Adipose tissue (tissue), 3 donors: ENCODE results near the gene TBXAS1. TPM values are rescaled to one million over a fixed set of nuclear protein-coding genes. Genes with fewer than 3 reads are reported as not detected.
"Not testable (repeated sequence)": the region's sequence is repeated elsewhere in the genome, so short reads cannot be mapped to it uniquely, and the experiment has no call there.

Source experiments
- H3K27ac ChIP-seq: one replicate; pipeline ENCODE4 v1.5.1; 2013; ENCODE audit warnings: low read depth, low read length
- WGBS, 3 donors: extraction: QIAGEN DNeasy Blood & Tissue Kit; methylation state at CpG; one replicate each; pipeline ENCODE4 v1.1.7; 2013; 5-methylcytosine and 5-hydroxymethylcytosine counted together
- polyA plus RNA-seq, 3 donors: library from polyadenylated mRNA; stranded (reverse); fragments of 200-250 nt; gene quantifications; one replicate each; pipeline ENCODE4 v1.2.3, GENCODE V29; 2013
- donor health status: healthy with polysubstance abuse.
- donor health status: Bipolar disorder and iron deficiency.
- donor health status: healthy.

Gene TBXAS1
- polyA plus RNA-seq, 3 donors = 3.4 to 15.7 (median 9.8) TPM

DNA sequence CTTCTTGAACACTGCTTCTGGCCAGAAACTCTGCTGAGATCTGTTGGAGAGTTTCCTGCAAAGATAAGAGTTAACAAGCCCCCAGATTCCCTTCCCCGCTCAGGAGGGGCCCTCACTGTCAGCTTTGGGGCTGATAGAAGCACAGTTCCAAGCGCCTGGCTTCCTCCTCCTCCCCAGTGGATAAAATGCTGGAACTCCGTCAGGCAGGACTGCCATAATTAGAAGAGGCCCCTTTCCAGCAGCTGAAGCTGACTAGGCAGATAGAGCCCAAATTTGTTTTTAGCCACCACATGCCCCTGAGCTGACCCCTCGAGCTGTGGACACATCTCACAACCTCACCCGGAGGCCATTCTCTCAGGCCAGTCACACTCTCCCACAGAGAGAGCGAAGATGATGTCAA, 89.4 kb downstream of the TBXAS1 start:
- WGBS, 3 donors = 54 to 64% (median 60%) methylated on average over 6 of the region's 6 CpGs
- no peak overlapping the region for H3K27ac ChIP-seq

DNA sequence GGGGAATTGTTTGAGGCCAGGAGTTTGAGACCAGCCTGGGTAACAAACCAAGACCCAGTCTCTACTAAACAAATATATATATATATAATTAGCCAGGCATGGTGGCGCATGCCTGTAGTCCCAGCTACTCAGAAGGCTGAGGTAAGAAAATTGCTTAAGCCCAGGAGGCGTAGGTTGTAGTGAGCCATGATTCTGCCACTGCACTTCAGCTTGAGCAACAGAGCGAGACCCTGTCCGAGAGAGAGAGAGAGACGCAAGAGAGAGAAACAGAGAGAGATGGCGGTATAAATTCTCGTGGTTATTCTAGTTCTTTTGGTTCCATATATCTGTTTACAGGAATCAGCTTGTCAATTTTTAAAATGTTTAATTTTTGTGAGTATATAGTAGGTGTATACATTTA, 94.0 kb downstream of the TBXAS1 start:
- WGBS, 3 donors = 85 to 87% (median 87%) methylated on average over 7 of the region's 7 CpGs
- H3K27ac ChIP-seq = no peak overlapping the region

DNA sequence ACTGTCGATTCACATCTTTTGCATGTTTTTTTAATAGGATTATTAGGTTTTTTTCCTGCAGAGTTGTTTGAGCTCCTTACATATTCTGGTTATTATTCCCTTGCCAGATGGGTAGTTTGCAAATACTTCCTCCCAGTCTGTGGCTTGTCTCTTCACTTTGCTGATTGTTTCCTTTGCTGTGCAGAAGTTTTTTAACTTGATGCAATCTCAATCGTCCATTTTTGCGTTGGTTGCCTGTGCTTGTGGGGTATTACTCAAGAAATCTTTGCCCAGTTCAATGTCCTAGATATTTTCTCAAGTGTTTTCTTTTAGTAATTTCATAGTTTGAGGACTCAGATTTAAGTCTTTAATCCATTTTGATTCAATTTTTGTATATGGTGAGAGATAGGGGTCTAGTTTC, 95.4 kb downstream of the TBXAS1 start:
- 67 to 69% (median 69%) methylated on average over 3 of the region's 3 CpGs for WGBS, 3 donors

DNA sequence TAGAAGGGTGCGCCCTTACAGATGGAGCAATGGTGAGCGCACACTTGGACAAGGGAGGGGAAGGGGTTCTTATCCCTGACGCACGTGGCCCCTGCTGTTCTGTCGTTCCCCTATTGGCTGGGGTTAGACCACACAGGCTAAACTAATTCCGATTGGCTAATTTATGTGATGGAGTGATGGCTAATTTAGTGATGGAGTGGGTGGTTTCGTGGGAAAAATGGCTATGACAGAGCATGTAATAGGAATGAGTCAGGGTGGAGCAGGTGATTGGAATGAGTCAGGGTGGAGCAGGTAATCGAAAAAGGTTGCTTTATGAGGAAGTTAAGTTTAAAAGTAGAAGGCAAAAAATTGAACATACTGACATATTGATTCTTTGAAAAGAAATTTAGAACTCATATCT, 100.2 kb downstream of the TBXAS1 start:
- H3K27ac ChIP-seq = not testable (repeated sequence)
- 90 to 94% (median 90%) methylated on average over 8 of the region's 8 CpGs for WGBS, 3 donors

More for the DNA sequence above, 95.4 kb downstream of the TBXAS1 start:
- no peak overlapping the region for H3K27ac ChIP-seq

DNA sequence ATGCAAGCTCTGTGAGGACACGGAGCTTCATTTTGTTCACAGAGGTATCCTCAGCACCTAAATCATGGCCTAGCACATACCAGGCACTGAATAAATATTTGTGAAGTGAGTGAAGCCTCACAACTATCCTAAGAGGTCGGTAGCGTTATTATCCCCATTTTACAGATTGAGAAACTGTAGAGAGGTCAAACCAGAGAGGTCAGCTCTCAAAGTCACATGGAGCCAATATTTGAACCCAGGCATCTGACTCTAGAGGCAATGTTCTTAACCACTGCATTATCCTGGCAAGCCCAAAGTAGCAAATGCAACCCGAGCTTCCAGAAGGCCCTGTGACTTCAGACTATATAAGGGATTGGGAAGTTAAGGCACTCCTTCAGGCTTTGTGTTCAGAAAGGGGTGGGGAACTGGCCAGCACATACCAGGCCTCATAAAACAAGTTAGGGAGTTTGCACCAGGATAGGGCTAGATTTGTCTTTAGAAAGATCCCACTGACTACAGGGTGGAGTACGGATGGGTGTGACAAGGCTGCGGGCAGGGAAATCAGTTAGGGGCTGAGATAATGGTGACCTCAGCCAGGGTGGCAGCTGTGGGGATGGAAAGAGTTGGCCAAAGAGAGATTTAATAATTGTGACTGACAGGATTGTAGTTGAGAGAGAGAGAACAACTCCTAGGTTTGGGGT, 101.4 kb downstream of the TBXAS1 start:
- no peak overlapping the region for H3K27ac ChIP-seq
- 85 to 91% (median 89%) methylated on average over 6 of the region's 6 CpGs for WGBS, 3 donors

DNA sequence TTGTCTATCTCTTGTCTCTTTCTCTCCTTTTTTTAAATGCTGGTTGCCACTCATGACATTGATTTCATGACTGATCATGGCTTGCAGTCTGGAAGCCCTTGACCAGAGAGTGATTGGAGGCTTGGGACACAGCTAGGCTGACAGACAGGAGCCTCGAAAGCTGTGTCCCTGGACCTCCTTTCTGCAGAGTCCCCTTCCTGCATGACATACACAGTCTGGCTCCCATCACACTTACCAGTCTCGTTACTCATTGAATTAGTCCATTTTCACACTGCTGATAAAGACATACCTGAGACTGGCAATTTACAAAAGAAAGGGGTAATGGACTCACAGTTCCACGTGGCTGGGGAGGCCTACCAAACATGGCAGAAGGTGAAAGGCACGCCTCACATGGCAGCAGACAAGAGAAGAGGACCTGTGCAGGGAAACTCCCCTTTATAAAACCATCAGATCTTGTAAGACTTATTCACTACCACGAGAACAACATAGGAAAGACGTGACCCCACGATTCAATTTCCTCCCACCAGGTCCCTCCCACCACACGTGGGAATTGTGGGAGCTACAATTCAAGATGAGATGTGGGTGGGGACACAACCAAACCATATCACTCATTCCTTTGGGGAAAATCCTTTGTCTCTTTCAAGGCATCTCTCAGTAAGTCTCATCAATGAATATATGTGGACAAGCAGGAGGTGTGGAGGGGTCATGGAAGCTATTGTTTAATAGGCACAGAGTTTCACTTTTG, 102.3 kb downstream of the TBXAS1 start:
- 59 to 66% (median 61%) methylated on average over 8 of the region's 8 CpGs for WGBS, 3 donors
- no peak overlapping the region for H3K27ac ChIP-seq

DNA sequence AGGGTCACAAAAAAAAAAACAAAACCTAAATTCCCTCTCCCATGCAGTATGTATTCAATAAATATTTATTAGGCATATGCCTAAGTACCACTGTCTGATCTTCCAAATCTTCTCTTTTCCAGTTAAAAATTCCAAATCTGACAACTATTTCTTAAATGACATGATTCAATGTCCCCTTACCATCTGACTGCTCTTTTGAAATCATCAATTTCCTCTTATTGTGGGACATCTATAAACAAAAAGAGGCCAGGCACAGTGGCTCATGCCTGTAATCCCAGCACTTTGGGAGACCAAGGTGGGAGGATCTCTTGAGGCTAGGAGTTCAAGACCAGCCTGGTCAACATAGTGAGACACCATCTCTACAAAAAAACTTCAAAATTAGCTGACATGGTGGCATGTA, 103.5 kb downstream of the TBXAS1 start:
- no peak overlapping the region for H3K27ac ChIP-seq

DNA sequence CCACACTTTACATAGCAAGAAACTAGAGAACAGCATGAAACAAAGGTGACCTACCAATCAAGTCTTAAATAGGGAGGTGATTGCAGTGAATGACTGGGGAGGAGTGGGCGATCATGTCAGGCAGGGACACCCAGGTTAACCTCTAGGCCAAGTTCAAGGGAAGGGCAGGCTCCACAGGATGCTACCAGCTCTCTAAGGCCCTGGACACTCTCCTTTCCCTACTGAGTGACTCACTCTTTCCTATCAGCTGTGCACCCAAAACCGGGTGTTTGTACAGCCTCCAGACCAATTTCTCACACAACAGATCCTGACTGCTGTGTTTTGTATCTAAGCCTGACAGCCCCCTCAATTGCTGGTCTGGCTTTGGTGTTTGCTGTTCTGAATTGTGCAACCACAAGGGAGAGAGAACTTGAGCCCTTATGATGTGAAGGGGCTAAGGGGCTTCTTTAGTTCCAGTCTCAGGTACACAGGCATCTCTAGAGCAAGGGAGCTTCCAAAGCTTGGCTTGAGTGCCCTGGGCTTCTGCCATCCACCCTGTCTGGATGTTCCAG, 107.8 kb downstream of the TBXAS1 start:
- H3K27ac ChIP-seq = no peak overlapping the region
- WGBS, 3 donors = 44 to 55% (median 46%) methylated on average over 2 of the region's 2 CpGs

DNA sequence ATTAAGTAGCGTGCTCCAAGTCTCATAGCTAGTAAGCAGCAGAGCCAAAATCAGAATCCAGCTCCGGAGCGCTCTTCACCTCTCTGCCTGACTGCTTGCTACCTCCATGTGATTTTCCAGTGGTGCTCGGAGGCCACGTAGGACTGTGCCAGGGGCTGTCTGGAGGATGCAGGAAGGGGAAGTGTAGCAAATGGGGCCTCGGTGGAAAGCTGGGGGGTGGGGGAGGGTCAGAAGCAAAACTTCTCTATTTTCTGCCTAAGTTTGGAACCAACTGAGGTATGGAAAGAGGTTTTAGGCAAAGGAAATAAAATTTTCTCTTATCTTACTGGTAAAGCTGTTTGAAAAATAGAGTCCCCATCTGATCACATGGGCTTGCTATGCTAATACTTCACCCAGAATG, 108.7 kb downstream of the TBXAS1 start:
- H3K27ac ChIP-seq = no peak overlapping the region
- WGBS, 3 donors = 42 to 70% (median 55%) methylated on average over 6 of the region's 6 CpGs

DNA sequence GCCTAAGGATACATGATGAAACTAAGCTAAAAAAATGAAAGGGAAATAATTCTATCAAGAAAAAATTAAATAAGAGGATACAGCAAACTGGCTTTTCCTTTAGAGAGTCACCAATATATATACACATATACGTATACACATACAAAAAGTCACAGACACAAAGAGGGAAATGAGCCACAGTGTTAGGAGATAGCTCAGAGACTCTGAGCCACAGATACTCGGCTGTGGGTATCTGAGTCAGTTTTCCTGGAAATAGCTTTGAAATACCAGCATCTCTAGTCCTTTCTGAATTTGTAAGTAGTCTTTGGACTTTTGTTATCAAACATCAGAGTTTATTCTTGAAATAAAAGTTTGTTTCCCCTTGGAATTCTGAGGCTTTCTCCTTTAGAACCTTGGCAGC, 111.8 kb downstream of the TBXAS1 start:
- no peak overlapping the region for H3K27ac ChIP-seq
- 79 to 82% (median 82%) methylated on average over 2 of the region's 2 CpGs for WGBS, 3 donors

DNA sequence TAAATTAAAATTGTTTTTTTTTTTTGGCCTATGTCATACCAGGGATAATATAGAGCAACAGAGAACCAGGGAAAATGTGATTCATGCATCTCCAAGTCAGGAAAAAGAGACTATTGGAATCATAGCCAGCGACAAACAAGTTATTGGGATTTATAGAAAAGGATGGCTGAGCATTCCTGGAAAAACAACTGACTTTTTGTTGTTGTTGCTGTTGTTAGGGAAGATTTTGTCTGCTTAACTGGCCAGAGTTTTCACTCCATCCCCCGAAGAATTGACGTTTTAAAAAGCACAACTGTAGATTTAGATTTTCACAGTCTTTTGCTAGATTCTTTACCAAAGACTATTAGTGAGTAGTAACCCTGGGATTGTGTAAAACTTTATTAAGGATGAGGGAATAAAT, 112.4 kb downstream of the TBXAS1 start:
- H3K27ac ChIP-seq = no peak overlapping the region
- 85 to 90% (median 90%) methylated on average over 3 of the region's 3 CpGs for WGBS, 3 donors

DNA sequence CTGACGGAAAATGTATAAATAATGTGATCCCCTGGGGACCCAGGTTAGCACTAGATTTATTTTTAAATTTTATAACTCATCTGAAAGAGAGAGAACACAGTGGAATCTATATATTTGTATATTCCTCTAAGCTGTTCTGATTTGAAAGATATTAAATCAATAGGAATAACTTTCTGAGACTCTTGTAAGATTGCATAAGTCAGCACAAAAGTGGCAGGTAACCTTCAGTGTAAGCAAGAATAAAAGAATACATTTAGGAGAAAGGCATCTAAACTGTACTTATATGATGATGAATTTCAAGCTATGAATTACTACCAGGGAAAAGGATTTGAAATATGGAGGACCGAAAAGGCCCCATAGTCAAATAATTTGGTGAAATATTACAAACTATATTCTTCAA, 112.8 kb downstream of the TBXAS1 start:
- WGBS, 3 donors = 87 to 92% (median 90%) methylated on average over 2 of the region's 2 CpGs
- no peak overlapping the region for H3K27ac ChIP-seq

DNA sequence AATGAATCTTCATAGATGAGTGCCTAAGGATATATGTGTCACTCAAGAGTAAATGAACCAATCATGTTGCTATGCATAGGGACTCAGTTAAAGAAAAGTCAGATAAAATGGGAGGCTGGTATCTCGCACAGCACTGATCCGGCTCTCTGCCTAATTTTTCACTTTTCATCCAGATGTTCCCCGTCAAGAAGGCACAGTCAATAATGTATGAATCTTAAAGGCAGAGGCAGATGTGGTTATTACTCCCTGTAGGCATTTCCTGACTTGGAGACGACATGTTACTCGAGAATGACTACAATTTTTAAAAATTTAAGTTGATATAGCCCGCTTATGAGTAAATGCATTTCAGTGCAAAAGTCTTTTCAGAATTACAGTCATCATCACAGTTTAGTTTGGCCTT, 113.6 kb downstream of the TBXAS1 start:
- 80 to 86% (median 85%) methylated on average over 6 of the region's 6 CpGs for WGBS, 3 donors
- H3K27ac ChIP-seq = no peak overlapping the region

DNA sequence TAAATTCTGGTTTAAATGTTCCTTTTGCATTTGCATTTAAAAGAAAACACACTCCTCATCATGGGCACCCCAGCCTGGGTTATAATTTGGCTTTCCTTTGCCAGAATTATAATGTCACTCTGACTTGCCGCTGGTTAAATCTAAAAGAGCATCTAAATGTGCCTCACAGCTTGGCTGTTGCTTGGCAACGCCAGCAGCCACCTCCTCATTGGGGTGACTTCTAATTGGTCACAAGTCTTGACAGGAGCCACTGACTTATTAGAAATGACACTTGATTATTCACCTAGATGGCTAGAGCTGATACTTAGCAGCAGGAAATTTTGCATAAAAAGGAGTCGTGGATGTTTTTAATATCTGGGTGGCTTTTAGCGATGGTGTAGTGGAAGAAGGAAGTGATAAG, 114.3 kb downstream of the TBXAS1 start:
- H3K27ac ChIP-seq = no peak overlapping the region
- 84 to 93% (median 86%) methylated on average over 4 of the region's 4 CpGs for WGBS, 3 donors

DNA sequence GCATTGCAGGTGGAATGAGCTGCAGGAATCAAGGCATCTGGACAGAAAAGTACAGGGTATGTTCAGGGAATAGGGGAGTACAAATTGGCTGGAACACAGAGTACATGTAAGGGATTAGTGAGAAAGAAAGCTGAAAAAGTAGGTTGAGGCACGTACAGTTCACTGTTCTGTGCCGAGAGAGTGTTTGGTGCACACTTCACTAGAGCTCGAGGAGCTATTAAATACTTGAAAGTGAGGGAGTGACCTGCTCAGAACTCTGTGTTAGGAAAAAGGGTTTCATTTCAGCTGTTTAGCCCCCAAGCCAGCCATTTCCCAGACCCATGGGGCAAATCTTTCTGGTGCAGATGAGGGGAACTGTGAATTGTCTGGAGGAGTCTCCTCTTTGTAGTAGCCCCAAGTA, 115.2 kb downstream of the TBXAS1 start:
- 83 to 91% (median 89%) methylated on average over 3 of the region's 3 CpGs for WGBS, 3 donors
- no peak overlapping the region for H3K27ac ChIP-seq

DNA sequence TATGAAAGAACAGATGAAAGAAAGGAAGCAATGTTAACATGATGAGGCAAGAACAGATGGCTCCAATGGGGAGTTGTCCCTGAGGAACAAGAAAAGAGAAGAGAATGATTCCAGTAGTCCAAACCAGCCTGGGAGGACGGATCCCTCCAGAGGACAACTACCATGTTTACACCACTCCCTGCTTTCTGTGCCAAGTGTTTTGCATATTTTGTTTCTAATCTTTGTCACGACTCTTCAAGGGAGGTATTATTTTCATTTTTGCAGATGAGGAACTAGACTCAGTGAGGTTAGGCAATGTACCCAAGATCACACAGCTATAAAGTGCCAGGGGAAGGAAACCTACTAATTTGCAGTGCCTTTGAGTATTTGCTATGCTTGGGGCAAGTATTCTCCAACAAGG, 117.5 kb downstream of the TBXAS1 start:
- no peak overlapping the region for H3K27ac ChIP-seq
- whole genome bisulfite sequencing, 3 donors = 36 to 50% (median 44%) methylated on average over 2 of the region's 2 CpGs

DNA sequence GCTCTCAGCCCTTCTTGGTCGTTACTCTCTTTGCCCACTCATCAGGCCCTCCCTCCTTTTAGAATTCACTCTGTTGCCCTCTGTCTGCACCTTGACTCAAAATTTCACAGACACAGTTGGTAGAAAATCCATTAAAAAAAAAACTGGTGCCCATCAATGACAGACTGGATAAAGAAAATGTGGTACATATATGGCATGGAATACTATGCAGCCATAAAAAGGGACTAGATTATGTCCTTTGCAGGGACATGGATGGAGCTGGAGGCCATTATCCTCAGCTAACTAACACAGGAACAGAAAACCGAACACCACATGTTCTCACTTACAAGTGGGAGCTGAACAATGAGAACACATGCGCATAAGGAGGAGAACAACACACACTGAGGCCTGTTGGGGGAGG, 118.0 kb downstream of the TBXAS1 start:
- WGBS, 3 donors = 90 to 93% (median 93%) methylated on average over 3 of the region's 3 CpGs
- no peak overlapping the region for H3K27ac ChIP-seq

DNA sequence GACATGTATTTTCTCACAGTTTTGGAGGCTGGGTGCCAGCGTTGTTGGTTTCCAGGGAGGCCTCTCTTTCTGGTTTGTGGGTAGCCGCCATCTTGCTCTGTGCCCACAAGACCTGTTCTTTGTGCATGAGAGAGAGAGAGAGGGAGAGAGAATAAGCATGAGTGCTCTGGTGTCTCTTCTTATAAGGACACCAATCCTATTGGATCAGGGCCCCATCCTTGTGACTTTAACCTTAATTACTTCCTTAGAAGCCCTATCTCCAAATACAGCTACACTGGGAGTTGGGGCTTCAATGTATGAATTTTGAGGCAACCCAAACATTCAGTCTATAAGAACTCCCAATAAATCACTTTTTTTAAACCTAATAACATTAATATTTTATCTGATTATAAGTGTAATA, 119.1 kb downstream of the TBXAS1 start:
- no peak overlapping the region for H3K27ac ChIP-seq
- 89 to 100% (median 94%) methylated on average over 2 of the region's 2 CpGs for WGBS, 3 donors

DNA sequence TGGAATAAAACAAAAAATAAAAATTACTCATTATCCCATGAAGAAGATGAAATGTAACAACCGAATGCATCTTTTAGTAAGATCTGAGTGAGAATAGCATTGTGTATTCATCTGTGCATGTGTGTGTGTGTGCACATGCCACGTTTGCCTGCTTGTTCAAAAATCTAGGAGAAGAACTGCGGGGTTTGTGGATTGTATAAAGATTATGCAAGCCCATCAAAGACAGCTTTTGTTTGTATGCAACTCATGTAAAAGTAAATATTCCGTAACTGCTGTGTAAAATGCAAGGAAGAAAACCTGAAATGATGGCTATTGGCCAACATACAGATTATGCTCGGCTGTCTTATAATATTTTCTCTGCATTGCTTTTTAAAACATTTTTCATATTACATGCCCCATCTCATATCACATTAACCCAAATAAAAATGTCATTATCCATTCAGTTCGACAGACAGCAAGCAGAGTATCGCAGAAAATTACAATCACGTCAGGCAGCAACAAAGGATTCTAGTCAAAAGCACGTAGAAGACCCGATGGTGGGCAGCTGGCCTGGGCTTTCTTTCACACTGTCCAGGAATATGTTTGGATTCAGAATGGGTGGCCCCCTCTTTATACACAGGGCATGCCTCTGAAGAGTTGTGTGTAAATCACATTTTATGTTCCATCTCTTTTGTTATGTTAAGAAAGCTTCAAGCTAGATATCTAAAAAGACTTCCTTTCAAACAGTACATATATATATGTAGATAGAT, 119.7 kb downstream of the TBXAS1 start:
- WGBS, 3 donors = 85 to 94% (median 88%) methylated on average over 10 of the region's 10 CpGs
- no peak overlapping the region for H3K27ac ChIP-seq
